GM19463 (cell line): Measurements from ENCODE around the gene LSM11.

Experiments
- ATAC-seq: cut with Tn5 transposase; IDR thresholded peaks from one replicate; pipeline ENCODE4 v1.9.1; 2021; ENCODE audit warnings: mild to moderate bottlenecking, moderate library complexity; ENCODE audit not compliant: unreplicated experiment

LSM11 gene

GRCh38 chr5:157732596-157733262 lies 10.8 kb upstream of the LSM11 start:
- no peak for ATAC-seq

DNA sequence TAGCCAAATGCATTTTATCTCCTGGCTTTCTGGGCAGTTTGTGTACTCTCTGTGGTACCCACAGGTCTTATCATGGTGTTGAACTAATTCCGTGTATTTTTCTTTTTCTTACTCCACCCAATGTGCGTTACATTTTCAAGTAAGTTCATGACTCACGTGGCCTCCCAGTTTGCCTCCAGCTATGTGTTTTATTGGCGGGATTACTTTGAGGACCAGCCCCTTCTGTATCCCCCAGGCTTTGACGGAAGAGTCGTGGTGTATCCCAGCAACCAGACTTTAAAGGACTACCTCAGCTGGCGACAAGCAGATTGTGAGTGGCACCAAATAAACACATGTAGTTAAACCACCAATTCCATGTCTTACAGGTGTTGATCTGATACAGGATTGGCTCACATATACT lies 9.1 kb upstream of the LSM11 start:
- ATAC-seq = no peak

DNA sequence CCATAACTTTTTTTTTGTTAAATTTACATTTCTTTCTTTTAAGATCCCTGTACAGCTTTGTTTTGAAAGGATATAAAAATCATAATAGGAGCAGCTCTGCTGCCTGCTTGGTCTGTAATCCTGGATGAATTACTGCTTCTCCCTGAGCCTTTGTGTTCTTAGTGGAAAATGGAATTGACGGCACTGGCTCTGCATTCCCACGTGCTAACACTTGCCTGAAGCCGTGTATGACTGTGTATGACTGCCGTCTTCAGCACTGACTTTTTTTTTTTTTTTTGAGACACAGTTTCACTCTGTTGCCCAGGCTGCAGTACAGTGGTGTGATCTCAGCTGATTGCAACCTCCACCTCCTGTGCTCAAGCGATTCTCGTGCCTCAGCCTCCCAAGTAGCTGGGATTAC lies 7.5 kb upstream of the LSM11 start:
- no peak for ATAC-seq

GRCh38 chr5:157739388-157740228 lies 3.9 kb upstream of the LSM11 start:
- no peak for ATAC-seq

GRCh38 chr5:157740229-157740610 lies 3.3 kb upstream of the LSM11 start:
- no peak for ATAC-seq

DNA sequence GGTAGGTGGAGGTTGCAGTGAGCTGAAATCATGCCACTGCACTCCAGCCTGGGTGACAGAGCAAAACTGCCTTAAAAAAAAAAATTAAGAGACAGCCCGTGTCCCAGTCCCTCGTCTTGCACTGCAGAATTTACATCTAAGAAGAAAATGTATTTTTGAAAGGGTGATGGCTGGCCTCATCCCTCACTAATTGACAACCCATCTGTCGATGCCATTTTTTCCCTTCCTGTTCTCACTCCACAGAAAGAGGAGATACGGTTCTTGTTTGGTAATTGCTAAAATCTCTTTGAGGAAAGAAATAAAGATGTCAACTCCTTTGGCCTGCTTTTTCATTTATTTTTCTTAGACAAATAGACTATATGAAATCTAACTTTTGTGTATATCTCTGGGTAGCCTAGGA lies 2.4 kb upstream of the LSM11 start:
- no peak for ATAC-seq

- ATAC-seq = peak; percentile 27
Measured at GRCh38 chr5:157744051-157745011, 819 bp downstream of the LSM11 start.

- no peak for ATAC-seq
Measured at GRCh38 chr5:157745041-157745456, 1.5 kb downstream of the LSM11 start.

DNA sequence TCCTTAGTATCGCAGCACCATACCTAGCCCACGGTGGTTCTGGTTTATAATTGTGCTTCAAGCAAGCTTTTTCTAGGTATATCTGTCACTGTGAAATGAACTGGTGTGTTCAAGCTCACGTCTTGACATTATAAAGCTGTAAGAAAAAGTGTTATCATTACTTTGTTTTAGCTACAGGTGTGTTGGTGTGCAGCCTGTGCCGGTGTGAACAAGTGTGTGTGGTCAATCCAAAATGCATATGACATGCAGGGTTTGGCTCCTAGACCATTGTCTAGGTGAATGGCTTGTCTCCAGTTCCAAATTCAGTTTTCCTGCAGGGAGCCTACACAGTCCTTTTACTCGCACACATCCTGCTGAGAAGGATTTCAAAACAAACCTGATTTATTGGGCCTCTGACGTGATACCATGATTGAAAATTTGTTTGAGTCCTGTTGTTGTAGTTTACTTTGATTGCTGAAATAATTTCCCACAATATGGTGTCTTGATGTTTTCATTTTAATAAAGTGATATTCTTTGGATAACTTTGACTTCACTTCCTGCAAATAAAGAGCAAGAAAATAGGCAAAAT lies 3.7 kb downstream of the LSM11 start:
- no peak for ATAC-seq

DNA sequence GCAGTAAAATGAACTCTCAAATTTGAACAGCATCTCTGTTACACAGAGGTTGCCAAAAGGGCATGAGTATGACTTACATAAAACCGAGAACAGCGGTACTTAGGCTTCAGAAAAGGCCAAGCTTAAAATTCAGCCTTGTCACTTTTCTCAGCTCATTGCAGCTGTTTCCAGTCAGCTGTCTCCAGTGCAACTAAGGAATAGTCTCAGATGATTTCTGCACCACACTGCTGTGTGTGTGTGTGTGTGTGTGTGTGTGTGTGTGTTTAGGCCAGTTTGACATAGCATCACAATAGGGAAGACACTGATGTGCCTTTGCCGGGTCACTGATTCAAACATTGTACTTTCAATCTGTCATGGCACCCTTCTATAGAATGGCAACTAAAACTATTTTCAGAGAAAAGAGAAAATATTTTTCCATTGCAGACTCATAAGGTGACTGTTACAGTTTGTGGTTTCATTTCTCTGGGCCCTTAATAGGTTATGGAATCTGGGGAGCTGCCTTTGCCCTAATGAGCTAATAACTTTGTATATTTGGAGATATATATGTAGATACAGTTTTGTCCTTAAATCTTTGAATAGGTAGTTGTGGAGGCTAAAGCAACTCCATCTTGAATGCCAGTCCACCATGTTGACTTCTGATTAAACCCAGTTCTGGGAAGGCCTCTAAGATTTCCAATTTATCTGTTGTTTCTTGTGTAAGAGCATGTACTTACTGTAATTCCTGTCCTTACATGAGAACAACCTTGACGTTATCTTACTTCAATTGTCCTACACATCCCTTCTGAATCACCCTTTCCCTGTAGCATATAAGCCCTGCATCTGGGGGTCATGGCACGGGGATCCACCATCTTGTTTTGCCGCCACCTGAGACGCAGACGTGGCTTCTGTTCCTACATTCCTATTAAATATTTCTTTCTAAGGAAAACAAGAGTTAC lies 4.5 kb downstream of the LSM11 start:
- no peak for ATAC-seq

- ATAC-seq = no peak
Measured at GRCh38 chr5:157748760-157749461, 5.4 kb downstream of the LSM11 start.

- ATAC-seq = no peak
Measured at GRCh38 chr5:157749462-157749799, 5.9 kb downstream of the LSM11 start.

DNA sequence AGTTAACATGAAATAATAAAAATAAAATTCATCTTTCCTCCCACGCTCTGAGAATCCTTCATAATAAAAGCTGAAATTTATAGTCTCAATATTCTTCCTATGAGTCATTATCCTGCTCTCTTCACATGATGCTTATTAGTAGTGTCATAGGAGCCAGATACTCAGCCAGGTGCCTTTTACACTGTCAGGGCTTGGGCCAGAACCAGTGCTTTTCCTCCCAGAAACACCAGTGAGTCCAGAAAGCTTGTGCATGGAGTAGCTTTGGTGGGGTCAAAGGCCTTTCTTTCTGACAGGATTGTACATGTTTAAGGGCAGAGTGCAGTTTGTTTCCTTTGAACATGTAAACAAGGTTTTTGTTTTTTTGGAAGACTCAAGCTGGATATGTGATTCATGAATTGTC lies 6.8 kb downstream of the LSM11 start:
- ATAC-seq = no peak

DNA sequence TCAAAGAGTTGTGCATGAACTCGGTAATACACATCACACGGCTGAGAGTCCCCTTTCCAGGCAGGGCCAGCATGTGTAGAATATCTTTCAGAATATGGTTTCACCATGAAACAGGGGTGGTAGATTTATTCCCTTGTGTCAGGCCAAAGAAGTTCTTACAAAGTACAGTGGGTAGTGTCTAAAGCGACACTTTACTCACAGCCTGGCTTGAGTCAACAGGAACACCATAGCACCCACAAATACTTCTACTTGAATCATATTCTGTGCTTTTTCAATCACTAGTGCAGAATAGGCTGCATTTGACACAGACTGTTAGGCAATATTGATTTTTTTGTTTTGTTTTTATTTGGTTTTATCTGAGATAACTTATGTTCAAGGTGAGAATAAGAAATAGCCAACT lies 12.6 kb downstream of the LSM11 start:
- ATAC-seq = no peak

GRCh38 chr5:157758706-157759105 lies 15.2 kb downstream of the LSM11 start:
- no peak for ATAC-seq

DNA sequence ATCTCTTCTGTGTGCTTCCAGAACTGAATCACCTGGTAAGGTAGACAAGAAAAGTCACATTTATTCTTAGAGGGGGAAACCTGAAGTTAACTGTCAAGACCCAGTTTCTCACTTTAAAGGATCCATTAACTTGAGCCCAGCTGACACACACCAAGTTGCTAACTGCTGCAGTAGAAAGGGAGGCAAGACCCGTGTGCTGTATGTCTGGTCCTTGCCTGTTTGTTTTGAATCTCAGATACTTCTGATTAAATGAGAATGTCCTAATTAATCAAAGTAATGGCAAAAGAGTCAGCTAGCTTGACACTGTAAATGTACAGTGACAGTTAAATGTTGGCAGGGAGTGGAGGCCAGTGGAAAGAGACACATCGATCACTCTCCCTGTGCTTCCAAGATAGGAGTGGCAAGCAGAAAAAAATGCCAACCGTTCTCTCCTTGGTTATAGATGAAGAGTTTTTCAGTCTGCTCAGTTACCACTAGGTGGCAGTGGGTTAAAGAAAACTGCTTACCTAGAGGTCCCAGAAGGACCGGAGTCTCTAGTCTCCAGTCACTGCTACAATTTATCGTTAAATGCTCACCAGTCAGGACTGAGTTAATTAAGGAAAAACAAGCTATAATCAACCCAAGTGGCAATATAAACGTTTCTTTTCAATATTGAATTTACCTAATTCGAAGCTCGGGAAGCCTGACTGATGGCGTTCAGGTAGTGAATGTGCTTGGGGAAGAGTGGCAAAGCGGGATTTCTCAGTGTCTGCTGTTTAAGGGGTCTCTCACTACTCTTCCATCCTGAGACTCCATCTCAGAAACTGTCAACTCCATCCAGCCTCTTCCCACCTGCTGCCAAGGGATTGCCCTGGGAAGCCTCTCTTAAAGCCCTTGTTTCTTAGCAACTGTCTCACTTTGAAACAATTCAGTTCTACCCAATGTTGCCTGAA lies 18.4 kb downstream of the LSM11 start:
- ATAC-seq = peak; percentile 87

GRCh38 chr5:157764531-157764930 lies 21.0 kb downstream of the LSM11 start:
- no peak for ATAC-seq

DNA sequence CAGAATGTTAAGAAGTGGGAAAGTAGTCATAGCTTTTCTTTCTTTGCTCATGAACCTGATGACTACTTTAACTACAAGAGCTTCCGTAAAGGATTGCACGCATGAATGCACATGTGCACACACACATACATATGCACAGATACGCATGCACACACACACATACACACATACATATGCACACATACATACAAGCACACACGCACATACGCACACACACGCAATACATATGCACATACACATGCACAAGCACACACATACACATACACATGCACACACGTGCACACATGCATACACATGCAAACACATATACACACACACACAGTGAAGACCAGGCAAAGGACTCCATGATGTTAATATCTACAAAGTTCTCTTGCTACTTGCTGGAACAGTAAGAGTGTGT lies 22.9 kb downstream of the LSM11 start:
- no peak for ATAC-seq
